HG02798 (cell line): ENCODE measurements around the gene CDKN3.
"Not testable (repeated sequence)": the region's sequence is repeated elsewhere in the genome, so short reads cannot be mapped to it uniquely, and the experiment has no call there.

Experiments
- ATAC-seq: cut with Tn5 transposase; IDR thresholded peaks from one replicate; pipeline ENCODE4 v1.9.1; 2021; ENCODE audit warnings: mild to moderate bottlenecking; ENCODE audit not compliant: unreplicated experiment, poor library complexity

The CDKN3 gene

DNA sequence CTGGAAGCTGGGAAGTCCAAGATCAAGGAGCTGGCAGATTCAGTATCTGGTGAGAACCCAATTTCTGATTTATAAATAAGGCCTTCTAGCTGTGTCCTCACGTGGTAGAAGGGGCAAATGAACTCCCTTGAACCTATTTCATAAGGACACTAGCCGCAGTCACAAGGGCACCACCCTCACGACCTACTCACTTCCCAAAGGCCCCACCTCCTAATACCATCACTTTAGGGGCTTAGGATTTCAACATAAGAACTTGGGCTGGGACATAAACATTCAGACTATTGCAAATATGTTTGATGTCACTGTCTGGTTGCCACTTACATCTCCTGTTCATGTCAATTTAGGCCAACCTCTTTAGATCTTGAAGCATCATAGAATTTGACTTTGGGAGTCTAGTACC, 55.2 kb downstream of the CDKN3 start:
- no peak for ATAC-seq

DNA sequence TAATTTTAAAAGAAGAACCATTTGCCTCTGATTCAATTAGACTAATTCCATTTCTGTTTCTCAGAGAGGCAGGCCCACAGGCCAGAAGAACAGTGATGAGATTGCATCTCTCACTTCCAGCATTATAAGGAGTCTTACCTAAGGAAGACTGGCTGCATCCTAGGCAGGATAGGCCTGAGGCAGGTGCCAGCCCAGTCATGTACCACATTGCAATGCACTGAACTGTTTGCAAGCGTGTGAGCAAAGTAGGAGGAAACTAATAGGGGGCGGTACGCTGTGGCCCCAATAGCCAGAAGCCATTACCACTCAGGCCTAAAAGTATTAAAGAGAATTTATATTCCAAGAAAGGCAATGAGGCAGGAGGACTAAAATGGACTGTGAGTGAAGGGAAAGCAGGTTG, 56.4 kb downstream of the CDKN3 start:
- no peak for ATAC-seq

DNA sequence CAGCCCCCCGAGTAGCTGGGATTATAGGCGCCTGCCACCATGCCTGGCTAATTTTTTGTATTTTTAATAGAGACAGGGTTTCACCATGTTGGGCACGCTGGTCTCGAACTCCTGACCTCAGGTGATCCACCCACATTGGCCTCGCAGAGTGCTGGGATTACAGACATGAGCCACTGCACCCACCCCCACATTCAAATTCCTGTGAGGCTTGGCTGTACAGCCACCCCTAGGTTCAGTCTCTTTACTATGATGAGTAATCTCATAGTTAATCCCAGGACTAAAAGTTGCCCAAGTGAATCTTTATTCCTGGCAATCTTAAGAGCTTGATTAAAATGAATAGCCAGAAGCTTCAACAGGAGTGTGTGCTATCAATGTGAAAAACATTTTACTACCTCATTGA, 57.2 kb downstream of the CDKN3 start:
- not testable (repeated sequence) for ATAC-seq

DNA sequence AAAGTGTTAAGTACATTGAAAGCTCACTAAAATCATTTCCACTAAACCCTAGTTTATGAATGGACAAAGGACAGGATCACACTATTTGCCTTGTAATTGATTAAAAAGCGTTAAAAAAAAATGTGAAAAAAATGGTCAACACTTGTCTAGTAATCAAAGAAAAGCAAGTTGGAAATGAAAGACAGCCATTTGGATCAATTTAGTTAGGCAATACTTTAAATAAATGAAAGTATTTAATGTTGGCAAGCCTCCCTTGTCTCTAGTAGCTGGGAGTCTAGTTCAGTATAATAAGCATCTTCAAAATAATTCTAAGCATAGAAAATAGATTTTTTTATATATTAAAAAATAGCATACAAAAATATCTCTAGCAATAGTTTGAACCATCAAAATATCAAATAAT, 58.6 kb downstream of the CDKN3 start:
- ATAC-seq = no peak

DNA sequence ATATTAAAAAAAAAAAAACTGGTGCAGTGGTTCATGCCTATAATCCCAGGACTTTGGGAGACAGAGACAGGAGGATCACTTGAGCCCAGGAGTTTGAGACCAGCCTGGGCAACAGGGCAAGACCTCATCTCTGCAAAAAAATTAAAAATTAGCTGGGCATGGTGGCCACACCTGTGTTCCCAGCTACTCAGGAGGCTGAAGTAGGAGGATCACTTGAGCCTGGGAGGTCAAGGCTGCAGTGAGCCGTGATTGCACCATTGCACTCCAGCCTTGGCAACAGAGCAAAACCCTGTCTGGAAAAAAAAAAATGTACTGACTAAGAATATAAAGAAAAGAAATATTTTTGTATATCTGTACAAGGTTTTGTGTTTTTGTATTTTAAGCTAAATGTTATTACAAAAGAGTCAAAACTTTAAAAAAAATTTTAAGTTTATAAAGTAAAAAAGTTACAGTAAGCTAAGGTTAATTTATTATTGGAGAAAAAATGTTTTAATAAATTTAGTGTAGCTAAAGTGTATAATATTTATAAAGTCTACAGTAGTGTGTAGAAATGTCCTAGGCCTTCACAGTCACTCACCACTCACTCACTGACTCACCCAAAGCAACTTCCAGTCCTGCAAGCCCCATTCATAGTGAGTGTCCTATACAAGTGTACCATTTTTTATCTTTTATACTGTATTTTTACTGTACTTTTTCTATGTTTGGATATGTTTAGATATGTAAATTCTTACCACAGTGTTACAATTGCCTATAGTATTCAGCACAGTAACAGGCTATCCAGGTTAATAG, 60.2 kb downstream of the CDKN3 start:
- not testable (repeated sequence) for ATAC-seq

DNA sequence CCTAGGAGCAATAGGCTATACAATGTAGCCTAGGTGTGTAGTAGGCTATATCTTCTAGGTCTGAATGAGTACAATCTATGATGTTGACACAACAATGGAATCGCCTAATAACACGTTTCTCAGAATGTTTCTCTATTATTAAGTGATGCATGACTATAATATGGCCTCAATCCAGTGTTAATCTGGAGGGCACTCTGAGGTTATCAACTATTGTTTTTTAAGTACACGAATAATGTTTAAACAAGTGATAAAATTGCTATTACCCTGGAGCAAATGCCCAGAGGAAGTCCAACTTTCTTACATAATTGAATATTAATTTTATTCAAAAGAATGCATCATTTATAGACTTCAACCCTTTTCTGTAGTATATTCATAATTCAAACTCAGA, 60.8 kb downstream of the CDKN3 start:
- ATAC-seq = no peak

DNA sequence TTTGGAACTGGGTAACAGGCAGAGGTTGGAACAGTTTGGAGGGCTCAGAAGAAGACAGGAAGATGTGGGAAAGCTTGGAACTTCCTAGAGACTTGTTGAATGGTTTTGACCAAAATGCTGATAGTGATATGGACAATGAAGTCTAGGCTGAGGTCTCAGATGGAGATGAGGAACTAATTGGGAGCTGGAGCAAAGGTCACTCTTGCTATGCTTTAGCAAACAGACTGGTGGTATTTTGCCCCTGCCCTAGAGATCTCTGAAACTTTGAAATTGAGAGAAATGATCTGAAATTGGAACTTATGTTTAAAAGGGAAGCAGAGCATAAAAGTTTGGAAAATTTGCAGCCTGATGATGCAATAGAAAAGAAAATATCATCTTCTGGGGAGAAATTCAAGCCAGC, 61.7 kb downstream of the CDKN3 start:
- not testable (repeated sequence) for ATAC-seq

DNA sequence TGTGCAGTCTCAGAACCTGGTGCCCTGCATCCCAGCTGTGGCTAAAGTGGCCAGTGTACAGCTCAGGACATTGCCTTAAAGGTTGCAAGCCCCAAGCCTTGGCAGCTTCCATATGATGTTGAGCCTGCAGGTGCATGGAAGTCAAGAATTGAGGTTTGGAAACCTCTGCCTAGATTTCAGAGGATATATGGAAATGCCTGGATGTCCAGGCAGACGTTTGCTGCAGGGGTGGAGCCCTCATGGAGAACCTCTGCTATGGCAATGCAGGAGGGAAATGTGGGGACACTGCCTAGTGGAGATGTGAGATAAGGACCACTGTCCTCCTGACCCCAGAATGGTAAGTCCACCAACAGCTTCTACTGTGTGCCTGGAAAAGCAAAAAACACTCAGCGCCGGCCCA, 62.3 kb downstream of the CDKN3 start:
- ATAC-seq = no peak

DNA sequence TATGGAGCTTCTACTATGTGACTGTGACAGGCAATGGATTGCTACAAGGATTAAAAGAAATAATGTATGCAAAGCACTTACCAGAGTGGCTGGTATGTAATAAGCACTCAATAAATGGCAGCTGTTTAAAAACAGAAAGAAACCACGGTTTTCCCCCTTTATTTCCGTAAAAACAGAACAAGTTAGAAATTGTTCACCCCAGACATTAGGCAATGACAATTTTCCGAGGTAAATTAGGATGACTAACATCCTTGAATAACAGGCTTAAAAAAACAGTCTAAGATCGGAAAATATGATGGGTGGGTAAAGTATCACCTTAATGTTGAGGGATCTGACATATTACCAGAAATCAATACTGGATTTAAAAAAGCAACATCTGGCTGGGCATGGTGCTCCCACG, 65.2 kb downstream of the CDKN3 start:
- ATAC-seq = no peak

DNA sequence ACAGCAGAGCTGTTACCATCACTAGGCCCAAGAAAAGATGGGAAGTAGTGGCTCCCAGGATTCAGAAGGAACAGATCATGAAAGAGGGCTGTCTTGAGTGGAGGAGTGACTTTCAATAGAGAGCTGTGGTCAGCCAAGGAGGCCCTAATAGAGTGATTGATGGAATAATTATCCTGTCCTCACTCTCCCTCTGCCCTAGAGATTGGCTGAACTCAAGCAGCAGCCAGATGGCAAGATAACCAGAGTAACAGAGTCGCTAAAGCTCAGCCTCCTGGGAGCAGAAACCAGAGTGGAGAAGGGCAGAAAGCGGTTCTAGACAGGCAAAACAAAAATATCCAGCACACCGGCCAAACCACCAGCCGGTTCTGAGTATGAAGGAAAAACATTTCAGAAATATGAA, 68.8 kb downstream of the CDKN3 start:
- ATAC-seq = no peak

DNA sequence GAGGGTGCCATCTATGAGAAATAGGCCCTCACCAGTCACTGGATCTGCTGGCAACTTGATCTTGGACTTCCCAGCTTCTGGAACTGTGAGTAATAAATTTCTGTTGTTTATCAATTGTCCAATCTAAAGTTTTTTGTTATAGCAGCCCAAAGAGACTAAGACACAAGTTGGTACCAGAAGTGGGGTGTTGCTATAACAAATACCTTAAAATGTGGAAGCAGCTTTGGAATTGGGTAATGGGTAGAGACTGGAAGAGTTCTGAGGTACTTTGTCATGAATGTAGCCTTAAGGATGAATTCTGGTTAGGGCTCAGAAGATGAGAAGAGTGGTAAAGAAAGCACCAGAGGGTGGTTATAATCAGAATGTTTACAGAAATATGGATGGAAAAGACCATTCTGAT, 70.5 kb downstream of the CDKN3 start:
- no peak for ATAC-seq
